Measurements from ENCODE around the gene MUS81. TPM values are rescaled to one million over a fixed set of nuclear protein-coding genes. Genes with fewer than 3 reads are reported as not detected.

The MUS81 gene
- total and polyA plus RNA-seq, 2 of the 4 experiments (the other 2 are of a cell fraction) = 23.7 to 47.9 TPM

- Histone ChIP-seq H3K4me2 (ENCODE audit: low read depth, low read length) (no peak overlapping the region), H3K9ac (ENCODE audit: low read depth, low read length) (no peak overlapping the region), H4K91ac (ENCODE audit: insufficient read depth, low read depth, low read length) (no peak overlapping the region), H2BK15ac (ENCODE audit: low read depth, low read length) (no peak overlapping the region), H3K23ac (ENCODE audit: low read depth, low read length) (no peak overlapping the region), H3K18ac (ENCODE audit: low read depth, low read length) (no peak overlapping the region), H4K20me1 (ENCODE audit: insufficient read depth, low read length) (peaks cover 18% of the 10 kb centered on the region; the same call in 1 of the 2 replicates), H3K27ac (ENCODE audit: insufficient read depth, low read length) (no peak overlapping the region), H2BK120ac (ENCODE audit: low read depth, low read length) (no peak overlapping the region), H4K5ac (ENCODE audit: low read depth, low read length) (no peak overlapping the region), H3K4me1 (ENCODE audit: control insufficient read depth, insufficient read depth, low read length) (peaks cover 2% of the 10 kb centered on the region), H3K4ac (ENCODE audit: low read depth, low read length) (no peak overlapping the region), H2AFZ (replicated peaks; ENCODE audit: low read length, poor library complexity) (no peak overlapping the region), H4K8ac (ENCODE audit: low read depth in 2 of 2, low read length in 2 of 2) (no peak overlapping the region), H3K79me1 (ENCODE audit: low read depth in 1 of 2, low read length in 2 of 2) (peaks cover 9 to 52% of the 10 kb centered on the region in 2 experiments), H3K4me3 (ENCODE audit: insufficient read depth, low read depth, low read length) (no peak overlapping the region), H3K9me3 (ENCODE audit: control insufficient read depth, insufficient read depth, low read length) (no peaks in the 10 kb centered on the region), H2BK5ac (ENCODE audit: low read depth, low read length, poor library complexity, severe bottlenecking) (no peak overlapping the region), H3K14ac (replicated peaks; ENCODE audit: low read depth, low read length) (no peak overlapping the region), H2AK9ac (replicated peaks; ENCODE audit: low read depth, low read length, poor library complexity) (no peak overlapping the region), H3K56ac (ENCODE audit: extremely low read depth, insufficient read depth, low read length) (no peak overlapping the region), H2BK20ac (ENCODE audit: low read depth, low read length) (no peak overlapping the region), H3K36me3 (ENCODE audit: control insufficient read depth, insufficient read depth, low read length) (peaks cover 40% of the 10 kb centered on the region), H3K9me1 (ENCODE audit: insufficient read depth, low read length) (peaks cover 8% of the 10 kb centered on the region), H2AK5ac (ENCODE audit: low read depth, low read length) (no peak overlapping the region), H3K27me3 (ENCODE audit: control insufficient read depth, insufficient read depth, low read length) (no peaks in the 10 kb centered on the region)
- POLR2A ChIA-PET (ENCODE audit: unreplicated experiment) = no interaction called here
- ATAC-seq (ENCODE audit: low read depth) = no peak
- dilution Hi-C loops (cut with HindIII; ENCODE audit: low sequenced_read_pairs, unreplicated experiment) = no loop called here
- DNase-seq = no peak
- in situ Hi-C loops (cut with MboI; ENCODE audit: low sequenced_read_pairs) = loop anchor here (5.0 kb wide), 1 partner anchor 104 kb away; no protein-coding TSS in a partner anchor
- intact Hi-C loops (cut with micrococcal nuclease) = no loop called here
- CTCF ChIA-PET = no interaction called here
- TF ChIP-seq CEBPB (IDR thresholded peaks at IDR 0.05; ENCODE audit: low read depth, low read length) (no peak), BHLHE40 (IDR thresholded peaks at IDR 0.05; ENCODE audit: low read depth, low read length) (no peak), CHD1 (IDR thresholded peaks at IDR 0.05; ENCODE audit: low read depth, low read length) (no peak), POLR2A (IDR thresholded peaks at IDR 0.05; ENCODE audit: low read depth, low read length) (no peak; the same call in 1 of the 2 replicates), NFE2L2 (IDR thresholded peaks at IDR 0.05; ENCODE audit: low read depth, low read length) (no peak), USF2 (IDR thresholded peaks at IDR 0.05; ENCODE audit: low read depth, low read length) (no peak), ELK1 (IDR thresholded peaks at IDR 0.05; ENCODE audit: borderline replicate concordance, low read depth, low read length) (no peak), FOS (IDR thresholded peaks at IDR 0.05; ENCODE audit: low read depth, low read length) (no peak), RAD21 (IDR thresholded peaks at IDR 0.05; ENCODE audit: low read length) (no peak), MAFK (IDR thresholded peaks at IDR 0.05; ENCODE audit: low read depth, low read length) (no peak), SMC3 (IDR thresholded peaks at IDR 0.05; ENCODE audit: low read depth, low read length) (no peak), RFX5 (IDR thresholded peaks at IDR 0.05; ENCODE audit: low read depth, low read length) (no peak), RCOR1 (IDR thresholded peaks at IDR 0.05; ENCODE audit: insufficient replicate concordance, low read length) (no peak)
- WGBS, 2 experiments (ENCODE audit: extremely low coverage in 2 of 2, insufficient read length in 1 of 2) = 94% methylated on average over 6 of the region's 13 CpGs; no CpG with 5 or more reads in 1 of the 2 experiments
- BruUV-seq (replicated peaks) = no TSS peak
Measured at GRCh38 chr11:65883058-65883761, 23.0 kb downstream of the MUS81 start.

Measured in IMR-90 (cell line).